HepG2 (cell line): ENCODE data around the gene MIF4GD. TPM values are rescaled to one million over a fixed set of nuclear protein-coding genes. Genes with fewer than 3 reads are reported as not detected.
A peak's percentile ranks its signal among the peaks of the same experiment; 100 is the strongest.

Experiments
- ARNT2 ChIP-seq: sonication (generic); formaldehyde crosslinking; IDR thresholded peaks from 2 replicates; pipeline ENCODE4 v1.8.0; 2022; ENCODE audit warnings: mild to moderate bottlenecking, low read depth, missing genetic modification reagents, moderate library complexity
- ATM ChIP-seq: fragments of 450-650 bp; IDR thresholded peaks from 2 replicates; pipeline ENCODE4 v1.7.1; 2017; ENCODE audit warnings: mild to moderate bottlenecking, borderline replicate concordance
- CBX5 ChIP-seq: sonication (generic); formaldehyde crosslinking; IDR thresholded peaks from 2 replicates; pipeline ENCODE4 v1.4.0; 2020; ENCODE audit warnings: missing genetic modification reagents, borderline replicate concordance
- HES4 ChIP-seq: sonication (generic); formaldehyde crosslinking; IDR thresholded peaks from 2 replicates; pipeline ENCODE4 v1.9.0; 2021; ENCODE audit warnings: mild to moderate bottlenecking, missing genetic modification reagents, borderline replicate concordance
- HOXA9 ChIP-seq: sonication (generic); formaldehyde crosslinking; IDR thresholded peaks from 2 replicates; pipeline ENCODE4 v1.8.1; 2022; ENCODE audit warnings: missing genetic modification reagents, mild to moderate bottlenecking, moderate library complexity, borderline replicate concordance
- KDM4B ChIP-seq: sonication (generic); formaldehyde crosslinking; IDR thresholded peaks from 2 replicates; pipeline ENCODE4 v1.4.0; 2020; ENCODE audit warnings: missing genetic modification reagents
- MAFK ChIP-seq, 2 experiments: IDR thresholded peaks in 1 of 2; conservative IDR thresholded peaks in 1 of 2; 2 replicates each; pipeline ENCODE4 v1.6.1; 2011; ENCODE audit warnings: improper control_type of control experiment in 2 of 2, low read length in 2 of 2
- NONO ChIP-seq, 2 experiments: fragments of 450-650 bp in 1 of 2; sonication (generic) in 1 of 2; formaldehyde crosslinking in 1 of 2; IDR thresholded peaks in 1 of 2; conservative IDR thresholded peaks in 1 of 2; 2 replicates each; pipeline versions ENCODE4 v1.6.1 to v1.8.0; 2017 to 2022; ENCODE audit warnings: mild to moderate bottlenecking in 1 of 2, missing genetic modification reagents in 1 of 2, moderate library complexity in 1 of 2
- NR3C1 ChIP-seq: sonication (generic); formaldehyde crosslinking; IDR thresholded peaks from 2 replicates; pipeline ENCODE4 v1.4.0; 2020; ENCODE audit warnings: missing genetic modification reagents
- PAWR ChIP-seq: sonication (generic); formaldehyde crosslinking; IDR thresholded peaks from 2 replicates; pipeline ENCODE4 v1.4.0; 2020; ENCODE audit warnings: missing genetic modification reagents, mild to moderate bottlenecking, borderline replicate concordance
- RFX5 ChIP-seq: IDR thresholded peaks from 2 replicates; pipeline ENCODE4 v1.6.1; 2011; ENCODE audit warnings: low read depth, low read length, improper control_type of control experiment
- SP140L ChIP-seq: sonication (generic); formaldehyde crosslinking; IDR thresholded peaks from 2 replicates; pipeline ENCODE4 v1.4.0; 2020; ENCODE audit warnings: missing genetic modification reagents, borderline replicate concordance
- ZFP37 ChIP-seq: sonication (generic); formaldehyde crosslinking; IDR thresholded peaks from 2 replicates; pipeline ENCODE4 v1.4.0; 2020; ENCODE audit warnings: missing genetic modification reagents, borderline replicate concordance
- ZFX ChIP-seq: sonication (generic); formaldehyde crosslinking; IDR thresholded peaks from 2 replicates; pipeline ENCODE4 v1.4.0; 2020; ENCODE audit warnings: mild to moderate bottlenecking, low read depth, missing genetic modification reagents, moderate library complexity
- ZKSCAN1 ChIP-seq: fragments of 150-350 bp; IDR thresholded peaks from 2 replicates; pipeline ENCODE4 v1.6.1; 2014; ENCODE audit warnings: low read length
- ZNF138 ChIP-seq: sonication (generic); formaldehyde crosslinking; IDR thresholded peaks from 2 replicates; pipeline ENCODE4 v1.5.0; 2020; ENCODE audit warnings: mild to moderate bottlenecking, low read depth, missing genetic modification reagents
- ZNF670 ChIP-seq: sonication (generic); formaldehyde crosslinking; IDR thresholded peaks from 2 replicates; pipeline ENCODE4 v1.8.0; 2022; ENCODE audit warnings: mild to moderate bottlenecking, missing genetic modification reagents, borderline replicate concordance
- ZNF761 ChIP-seq: sonication (generic); formaldehyde crosslinking; conservative IDR thresholded peaks from 2 replicates; pipeline ENCODE4 v1.4.0; 2020; ENCODE audit warnings: mild to moderate bottlenecking, missing genetic modification reagents
- polyA plus RNA-seq, 8 experiments: library from polyadenylated mRNA; depleted of rRNA in 3 of 8; stranded (reverse) in 7 of 8; unstranded in 1 of 8; fragments of >200 nt; fragmentation: Illumina TruSeq in 4 of 8; extraction: Trizol in 4 of 8; gene quantifications; 2 replicates each; pipeline versions ENCODE4 v1.2.1 to v1.2.3, GENCODE V29; 2011 to 2016; ENCODE audit warnings: low read depth in 4 of 8, missing spikeins in 1 of 8, mixed read lengths in 1 of 8; ENCODE audit not compliant: insufficient read depth in 1 of 8
- total RNA-seq, 5 experiments: library from RNA; depleted of rRNA; stranded (reverse); fragments of >200 nt; fragmentation: Illumina TruSeq; extraction: Trizol; gene quantifications; 2 replicates each; pipeline ENCODE4 v1.2.3, GENCODE V29; 2016; ENCODE audit warnings: low read depth in 1 of 5
- TF ChIP-seq, protein P1 (sequence below): sonication (generic); formaldehyde crosslinking; IDR thresholded peaks from 2 replicates; pipeline ENCODE4 v1.5.0; 2020; ENCODE audit warnings: mild to moderate bottlenecking, missing genetic modification reagents, moderate library complexity
- TF ChIP-seq, protein P2 (sequence below): sonication (generic); formaldehyde crosslinking; IDR thresholded peaks from 2 replicates; pipeline ENCODE4 v1.8.1; 2023; ENCODE audit warnings: mild to moderate bottlenecking, missing genetic modification reagents
- TF ChIP-seq, protein P3 (sequence below): IDR thresholded peaks from 2 replicates; pipeline ENCODE4 v1.6.1; 2016; ENCODE audit warnings: missing genetic modification reagents, missing compliant biosample characterization
- TF ChIP-seq, protein P4 (sequence below): sonication (generic); formaldehyde crosslinking; IDR thresholded peaks from 2 replicates; pipeline ENCODE4 v1.5.1; 2020; ENCODE audit warnings: mild to moderate bottlenecking, missing genetic modification reagents, moderate library complexity
- TF ChIP-seq, protein P5 (sequence below): sonication (generic); formaldehyde crosslinking; IDR thresholded peaks from 2 replicates; pipeline ENCODE4 v1.8.0; 2023; ENCODE audit warnings: mild to moderate bottlenecking, missing genetic modification reagents

Gene MIF4GD
- total and polyA plus RNA-seq, 2 of the 13 experiments (the other 11 are each of a cell fraction or from before 2014, with no cell fraction given), result 14.0 to 28.0 TPM

DNA sequence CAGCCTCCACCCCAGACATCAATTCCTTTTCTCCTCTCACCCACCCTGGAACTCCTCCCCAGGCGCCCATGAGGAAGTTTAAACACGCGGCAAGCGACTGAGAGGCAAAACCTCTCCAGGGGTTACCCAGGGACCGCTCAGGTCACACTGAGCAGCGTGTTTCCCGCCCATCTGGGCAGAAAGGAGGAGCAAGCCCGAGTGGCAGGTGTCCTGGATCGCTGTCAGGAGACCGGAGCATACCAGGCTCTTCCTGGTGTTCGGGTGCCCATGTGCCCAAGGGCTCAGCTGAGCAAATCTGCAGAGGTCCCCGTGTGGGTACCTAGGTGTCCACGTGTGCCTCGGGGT, 17.7 kb upstream of the MIF4GD start (continued):
- TF ChIP-seq ZNF761 (CRISPR knock-in tag), result no peak
- TF ChIP-seq ZKSCAN1, result no peak
- no peak for TF ChIP-seq ZNF138 (CRISPR knock-in tag)
- TF ChIP-seq NONO (IDR thresholded peaks at IDR 0.05), result no peak
- TF ChIP-seq NONO (CRISPR knock-in tag; conservative IDR thresholded peaks at IDR 0.05), result no peak
- TF ChIP-seq PAWR (CRISPR knock-in tag), result 0 out of 2 replicates have a peak, but pooled peaks have one; percentile 23
- no peak for TF ChIP-seq ZFX (CRISPR knock-in tag)
- no peak for TF ChIP-seq KDM4B (CRISPR knock-in tag)
- no peak for TF ChIP-seq HES4
- no peak for TF ChIP-seq HOXA9 (CRISPR knock-in tag)
- no peak for TF ChIP-seq ATM
- TF ChIP-seq, protein P1, sequence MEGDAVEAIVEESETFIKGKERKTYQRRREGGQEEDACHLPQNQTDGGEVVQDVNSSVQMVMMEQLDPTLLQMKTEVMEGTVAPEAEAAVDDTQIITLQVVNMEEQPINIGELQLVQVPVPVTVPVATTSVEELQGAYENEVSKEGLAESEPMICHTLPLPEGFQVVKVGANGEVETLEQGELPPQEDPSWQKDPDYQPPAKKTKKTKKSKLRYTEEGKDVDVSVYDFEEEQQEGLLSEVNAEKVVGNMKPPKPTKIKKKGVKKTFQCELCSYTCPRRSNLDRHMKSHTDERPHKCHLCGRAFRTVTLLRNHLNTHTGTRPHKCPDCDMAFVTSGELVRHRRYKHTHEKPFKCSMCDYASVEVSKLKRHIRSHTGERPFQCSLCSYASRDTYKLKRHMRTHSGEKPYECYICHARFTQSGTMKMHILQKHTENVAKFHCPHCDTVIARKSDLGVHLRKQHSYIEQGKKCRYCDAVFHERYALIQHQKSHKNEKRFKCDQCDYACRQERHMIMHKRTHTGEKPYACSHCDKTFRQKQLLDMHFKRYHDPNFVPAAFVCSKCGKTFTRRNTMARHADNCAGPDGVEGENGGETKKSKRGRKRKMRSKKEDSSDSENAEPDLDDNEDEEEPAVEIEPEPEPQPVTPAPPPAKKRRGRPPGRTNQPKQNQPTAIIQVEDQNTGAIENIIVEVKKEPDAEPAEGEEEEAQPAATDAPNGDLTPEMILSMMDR (CRISPR knock-in tag), result no peak
- TF ChIP-seq, protein P2, sequence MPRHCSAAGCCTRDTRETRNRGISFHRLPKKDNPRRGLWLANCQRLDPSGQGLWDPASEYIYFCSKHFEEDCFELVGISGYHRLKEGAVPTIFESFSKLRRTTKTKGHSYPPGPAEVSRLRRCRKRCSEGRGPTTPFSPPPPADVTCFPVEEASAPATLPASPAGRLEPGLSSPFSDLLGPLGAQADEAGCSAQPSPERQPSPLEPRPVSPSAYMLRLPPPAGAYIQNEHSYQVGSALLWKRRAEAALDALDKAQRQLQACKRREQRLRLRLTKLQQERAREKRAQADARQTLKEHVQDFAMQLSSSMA (CRISPR knock-in tag), result peak; percentile 44; the same call in 1 of the 2 replicates
- TF ChIP-seq RFX5, result no peak
- TF ChIP-seq CBX5, result no peak
- 0 out of 2 replicates have a peak, but pooled peaks have one; percentile 12 for TF ChIP-seq ARNT2 (CRISPR knock-in tag)
- TF ChIP-seq, protein P3, sequence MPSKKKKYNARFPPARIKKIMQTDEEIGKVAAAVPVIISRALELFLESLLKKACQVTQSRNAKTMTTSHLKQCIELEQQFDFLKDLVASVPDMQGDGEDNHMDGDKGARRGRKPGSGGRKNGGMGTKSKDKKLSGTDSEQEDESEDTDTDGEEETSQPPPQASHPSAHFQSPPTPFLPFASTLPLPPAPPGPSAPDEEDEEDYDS (CRISPR knock-in tag), result no peak
- no peak for TF ChIP-seq NR3C1
- TF ChIP-seq MAFK (conservative IDR thresholded peaks at IDR 0.05 in 1 of 2, IDR thresholded peaks at IDR 0.05 in 1 of 2; ENCODE audit: low read length in 2 of 2), result no peak
- TF ChIP-seq SP140L, result no peak
- TF ChIP-seq ZFP37, result no peak
- TF ChIP-seq ZNF670 (CRISPR knock-in tag), result peak; percentile 70; the same call in 1 of the 2 replicates
- TF ChIP-seq, protein P4, sequence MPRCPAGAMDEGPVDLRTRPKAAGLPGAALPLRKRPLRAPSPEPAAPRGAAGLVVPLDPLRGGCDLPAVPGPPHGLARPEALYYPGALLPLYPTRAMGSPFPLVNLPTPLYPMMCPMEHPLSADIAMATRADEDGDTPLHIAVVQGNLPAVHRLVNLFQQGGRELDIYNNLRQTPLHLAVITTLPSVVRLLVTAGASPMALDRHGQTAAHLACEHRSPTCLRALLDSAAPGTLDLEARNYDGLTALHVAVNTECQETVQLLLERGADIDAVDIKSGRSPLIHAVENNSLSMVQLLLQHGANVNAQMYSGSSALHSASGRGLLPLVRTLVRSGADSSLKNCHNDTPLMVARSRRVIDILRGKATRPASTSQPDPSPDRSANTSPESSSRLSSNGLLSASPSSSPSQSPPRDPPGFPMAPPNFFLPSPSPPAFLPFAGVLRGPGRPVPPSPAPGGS (CRISPR knock-in tag), result no peak
- TF ChIP-seq, protein P5, sequence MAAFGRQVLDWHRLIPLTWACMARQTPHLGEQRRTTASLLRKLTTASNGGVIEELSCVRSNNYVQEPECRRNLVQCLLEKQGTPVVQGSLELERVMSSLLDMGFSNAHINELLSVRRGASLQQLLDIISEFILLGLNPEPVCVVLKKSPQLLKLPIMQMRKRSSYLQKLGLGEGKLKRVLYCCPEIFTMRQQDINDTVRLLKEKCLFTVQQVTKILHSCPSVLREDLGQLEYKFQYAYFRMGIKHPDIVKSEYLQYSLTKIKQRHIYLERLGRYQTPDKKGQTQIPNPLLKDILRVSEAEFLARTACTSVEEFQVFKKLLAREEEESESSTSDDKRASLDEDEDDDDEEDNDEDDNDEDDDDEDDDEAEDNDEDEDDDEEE, result no peak
